HEK293 (cell line): ENCODE data around the gene PDLIM5.

Experiments
- CTCF ChIP-seq: fragments of 450-650 bp; formaldehyde crosslinking; IDR thresholded peaks from 2 replicates; pipeline ENCODE4 v1.5.1; 2016; ENCODE audit warnings: missing biosample characterization, missing genetic modification characterization
- KLF8 ChIP-seq: fragments of 450-650 bp; formaldehyde crosslinking; IDR thresholded peaks from 2 replicates; pipeline ENCODE4 v1.5.1; 2016; ENCODE audit warnings: missing biosample characterization, missing genetic modification characterization
- ZNF670 ChIP-seq: fragments of 450-650 bp; formaldehyde crosslinking; IDR thresholded peaks from 2 replicates; pipeline ENCODE4 v1.5.1; 2016; ENCODE audit warnings: missing biosample characterization, missing genetic modification characterization, low read depth

- TF ChIP-seq CTCF (tag by site-specific recombination), result no peak
- no peak for TF ChIP-seq KLF8 (tag by site-specific recombination)
- no peak for TF ChIP-seq ZNF670 (tag by site-specific recombination)
Measured at GRCh38 chr4:94639298-94639697, 187.6 kb downstream of the PDLIM5 start.
